HepG2 (cell line): Measurements from ENCODE around the gene THOC5.

Experiments used
- CTCF ChIP-seq: sonication (generic); formaldehyde crosslinking; IDR thresholded peaks from 2 replicates; pipeline ENCODE4 v1.5.0; 2020; ENCODE audit warnings: mild to moderate bottlenecking, missing genetic modification reagents, moderate library complexity
- ELF4 ChIP-seq: sonication (generic); formaldehyde crosslinking; IDR thresholded peaks from 2 replicates; pipeline ENCODE4 v1.5.0; 2020; ENCODE audit warnings: missing genetic modification reagents, mild to moderate bottlenecking, moderate library complexity, borderline replicate concordance
- JUND ChIP-seq: sonication (generic); formaldehyde crosslinking; IDR thresholded peaks from 2 replicates; pipeline ENCODE4 v1.8.0; 2022; ENCODE audit warnings: mild to moderate bottlenecking, missing genetic modification reagents
- RFX5 ChIP-seq: IDR thresholded peaks from 2 replicates; pipeline ENCODE4 v1.6.1; 2011; ENCODE audit warnings: low read depth, low read length, improper control_type of control experiment
- SAP130 ChIP-seq: IDR thresholded peaks from 2 replicates; pipeline ENCODE4 v1.6.1; 2016; ENCODE audit warnings: low read depth
- ZNF530 ChIP-seq: sonication (generic); formaldehyde crosslinking; IDR thresholded peaks from 2 replicates; pipeline ENCODE4 v1.5.0; 2020; ENCODE audit warnings: low read depth, mild to moderate bottlenecking, missing genetic modification reagents
- ZSCAN21 ChIP-seq: sonication (generic); formaldehyde crosslinking; IDR thresholded peaks from 2 replicates; pipeline ENCODE4 v1.8.0; 2022; ENCODE audit warnings: mild to moderate bottlenecking, missing genetic modification reagents, moderate library complexity, borderline replicate concordance
- TF ChIP-seq, protein P1 (sequence below): sonication (generic); formaldehyde crosslinking; IDR thresholded peaks from 2 replicates; pipeline ENCODE4 v1.4.0; 2020; ENCODE audit warnings: missing genetic modification reagents, borderline replicate concordance

DNA sequence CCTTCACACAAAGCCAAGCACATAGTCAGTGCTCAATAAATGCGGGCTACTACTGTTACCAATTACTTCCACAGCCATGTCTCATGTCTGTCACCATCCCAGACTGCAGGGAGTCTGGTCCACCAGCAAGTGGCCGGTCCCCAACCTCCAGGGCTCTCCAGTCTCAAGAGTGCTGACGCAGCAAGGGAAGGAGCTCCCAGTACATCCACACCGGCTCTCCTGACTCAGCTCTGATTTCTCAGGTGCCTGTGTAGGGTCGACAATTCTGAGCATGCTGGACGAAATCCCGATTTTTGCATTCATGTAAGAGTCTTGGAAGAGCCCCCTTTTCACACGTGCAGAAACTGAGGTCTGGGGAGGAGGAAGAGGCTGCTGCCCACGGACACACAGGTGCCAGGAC is 83.8 kb downstream of the THOC5 start:
- TF ChIP-seq ZNF530 (no peak), ZSCAN21 (CRISPR knock-in tag) (no peak), SAP130 (CRISPR knock-in tag) (no peak), RFX5 (no peak), JUND (CRISPR knock-in tag) (no peak), ELF4 (CRISPR knock-in tag) (no peak), CTCF (no peak)
- TF ChIP-seq, protein P1, sequence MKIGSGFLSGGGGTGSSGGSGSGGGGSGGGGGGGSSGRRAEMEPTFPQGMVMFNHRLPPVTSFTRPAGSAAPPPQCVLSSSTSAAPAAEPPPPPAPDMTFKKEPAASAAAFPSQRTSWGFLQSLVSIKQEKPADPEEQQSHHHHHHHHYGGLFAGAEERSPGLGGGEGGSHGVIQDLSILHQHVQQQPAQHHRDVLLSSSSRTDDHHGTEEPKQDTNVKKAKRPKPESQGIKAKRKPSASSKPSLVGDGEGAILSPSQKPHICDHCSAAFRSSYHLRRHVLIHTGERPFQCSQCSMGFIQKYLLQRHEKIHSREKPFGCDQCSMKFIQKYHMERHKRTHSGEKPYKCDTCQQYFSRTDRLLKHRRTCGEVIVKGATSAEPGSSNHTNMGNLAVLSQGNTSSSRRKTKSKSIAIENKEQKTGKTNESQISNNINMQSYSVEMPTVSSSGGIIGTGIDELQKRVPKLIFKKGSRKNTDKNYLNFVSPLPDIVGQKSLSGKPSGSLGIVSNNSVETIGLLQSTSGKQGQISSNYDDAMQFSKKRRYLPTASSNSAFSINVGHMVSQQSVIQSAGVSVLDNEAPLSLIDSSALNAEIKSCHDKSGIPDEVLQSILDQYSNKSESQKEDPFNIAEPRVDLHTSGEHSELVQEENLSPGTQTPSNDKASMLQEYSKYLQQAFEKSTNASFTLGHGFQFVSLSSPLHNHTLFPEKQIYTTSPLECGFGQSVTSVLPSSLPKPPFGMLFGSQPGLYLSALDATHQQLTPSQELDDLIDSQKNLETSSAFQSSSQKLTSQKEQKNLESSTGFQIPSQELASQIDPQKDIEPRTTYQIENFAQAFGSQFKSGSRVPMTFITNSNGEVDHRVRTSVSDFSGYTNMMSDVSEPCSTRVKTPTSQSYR (CRISPR knock-in tag): no peak
